GM12878 (cell line): ENCODE data around the gene KIZ. TPM values are rescaled to one million over a fixed set of nuclear protein-coding genes. Genes with fewer than 3 reads are reported as not detected.

Source experiments
- ATAC-seq: fragments of 200-7000 bp; cut with Tn5 transposase; 3 replicates; pipeline ENCODE4 v1.9.1; 2020; ENCODE audit warnings: mild to moderate bottlenecking, moderate library complexity
- BruUV-seq: library from RNA; stranded (reverse); fragments of 400-500 nt; replicated peaks from 2 replicates; lab custom pipeline; 2021; lab: Mats Ljungman, UMichigan
- CTCF ChIA-PET: fragments of 300-600 bp; sonication (Branson Sonifier 250); formaldehyde crosslinking; extraction: SDS; loops from one replicate; lab custom pipeline; 2021; ENCODE audit warnings: inconsistent platforms; lab: Yijun Ruan, JAX
- POLR2A ChIA-PET: fragments of 350-600 bp; formaldehyde crosslinking; extraction: SDS; loops from one replicate; lab custom pipeline; 2021; ENCODE audit warnings: inconsistent platforms; lab: Charles Lee
- RAD21 ChIA-PET: fragments of 300-600 bp; sonication (Branson Sonifier 250); formaldehyde crosslinking; loops from one replicate; lab custom pipeline; 2023; ENCODE audit warnings: antibody characterized with exemption; ENCODE audit not compliant: unreplicated experiment; lab: Charles Lee
- SMC1A ChIA-PET: fragments of 300-600 bp; sonication (Branson Sonifier 250); formaldehyde crosslinking; loops from one replicate; lab custom pipeline; 2023; ENCODE audit not compliant: unreplicated experiment, uncharacterized antibody; lab: Charles Lee
- DNase-seq: peaks from one replicate; pipeline ENCODE4 v3.0.0-alpha.2; 2011; ENCODE audit warnings: low read depth, low spot score
- FAIRE-seq: peaks from 3 replicates; lab custom pipeline; 2011; peaks lifted over from hg19 to GRCh38; lab: Jason Lieb, UNC
- H2AFZ ChIP-seq: 2 replicates; pipeline ENCODE4 v1.6.0; 2011; ENCODE audit warnings: low read depth, low read length, control low read depth; ENCODE audit not compliant: control insufficient read depth
- H3K27ac ChIP-seq: 2 replicates; pipeline ENCODE4 v1.5.1; 2011; ENCODE audit warnings: control low read depth; ENCODE audit not compliant: control insufficient read depth, insufficient read depth
- H3K27me3 ChIP-seq, 2 experiments: replicated peaks in 1 of 2; 2 replicates each; pipeline versions ENCODE4 v1.6.0 to v1.6.1; 2011; ENCODE audit warnings: low read length in 1 of 2; ENCODE audit not compliant: control insufficient read depth in 2 of 2, insufficient read depth in 2 of 2
- H3K36me3 ChIP-seq, 2 experiments: 2 replicates each; pipeline ENCODE4 v1.5.1; 2011; ENCODE audit warnings: low read length in 1 of 2; ENCODE audit not compliant: control insufficient read depth in 2 of 2, insufficient read depth in 2 of 2
- H3K4me1 ChIP-seq: 2 replicates; pipeline ENCODE4 v1.6.1; 2011; ENCODE audit warnings: mild to moderate bottlenecking, low read length, moderate library complexity, mixed read lengths; ENCODE audit not compliant: control insufficient read depth, insufficient read depth
- H3K4me2 ChIP-seq: 2 replicates; pipeline ENCODE4 v1.6.0; 2011; ENCODE audit warnings: control low read depth; ENCODE audit not compliant: control insufficient read depth, insufficient read depth
- H3K4me3 ChIP-seq: fragments of 200-600 bp; sonication (generic); 2 replicates; pipeline ENCODE4 v1.5.1; 2016
- H3K79me2 ChIP-seq: 2 replicates; pipeline ENCODE4 v1.6.0; 2011; ENCODE audit warnings: low read length; ENCODE audit not compliant: control insufficient read depth, insufficient read depth
- H3K9ac ChIP-seq: 2 replicates; pipeline ENCODE4 v1.8.0; 2011; ENCODE audit warnings: low read length, control low read depth, mixed read lengths; ENCODE audit not compliant: control insufficient read depth, insufficient read depth
- H3K9me3 ChIP-seq: replicated peaks from 3 replicates; pipeline ENCODE4 v1.5.1; 2011; ENCODE audit warnings: mild to moderate bottlenecking, low read length; ENCODE audit not compliant: control insufficient read depth, insufficient read depth
- H4K20me1 ChIP-seq: 2 replicates; pipeline ENCODE4 v1.6.0; 2011; ENCODE audit not compliant: control insufficient read depth, insufficient read depth
- HDAC2 ChIP-seq: fragments of 200-600 bp; sonication (generic); IDR thresholded peaks from 2 replicates; pipeline ENCODE4 v1.6.1; 2017
- HDGF ChIP-seq: fragments of 450-650 bp; IDR thresholded peaks from 2 replicates; pipeline ENCODE4 v1.6.1; 2016; ENCODE audit warnings: antibody characterized with exemption
- MXI1 ChIP-seq: fragments of 150-350 bp; IDR thresholded peaks from 2 replicates; pipeline ENCODE4 v1.6.1; 2011; ENCODE audit warnings: low read depth, mild to moderate bottlenecking, inconsistent platforms, low read length, improper control_type of control experiment
- RCOR1 ChIP-seq: conservative IDR thresholded peaks from 2 replicates; pipeline ENCODE4 v1.6.1; 2012; ENCODE audit warnings: low read depth, low read length, improper control_type of control experiment
- SRF ChIP-seq, 2 experiments: IDR thresholded peaks; 2 replicates each; pipeline ENCODE4 v1.6.1; 2011; ENCODE audit warnings: low read depth in 2 of 2, low read length in 2 of 2, mild to moderate bottlenecking in 1 of 2, moderate library complexity in 1 of 2
- WGBS: methylation state at CpG from one replicate; pipeline ENCODE4 v1.1.6; 2016; ENCODE audit warnings: low lambda C conversion rate; ENCODE audit not compliant: insufficient replicate concordance, insufficient coverage; ENCODE audit errors: missing lambda C conversion rate; 5-methylcytosine and 5-hydroxymethylcytosine counted together
- in situ Hi-C: fragments of 300-500 bp; cut with MboI; formaldehyde crosslinking; loops from 9 replicates; pipeline ENCODE4 v1.14.3; 2018; ENCODE audit warnings: mixed read lengths
- intact Hi-C: fragments of 100-400 bp; cut with micrococcal nuclease; formaldehyde crosslinking; loops from one replicate; pipeline ENCODE4 v1.14.2; 2022; ENCODE audit not compliant: unreplicated experiment
- polyA plus RNA-seq, 11 experiments: library from polyadenylated mRNA; depleted of rRNA in 4 of 11; unstranded in 6 of 11; stranded (reverse) in 5 of 11; fragments of >200 nt; fragmentation: Nextera tagmentation in 4 of 11; fragmentation: Illumina TruSeq in 1 of 11; extraction: Ambion mirVana in 4 of 11; extraction: Trizol in 1 of 11; gene quantifications; 1 replicate in 1 of 11; 2 replicates in 10 of 11; pipeline versions ENCODE4 v1.2.1 to v1.2.3, GENCODE V29; 2011 to 2016; ENCODE audit warnings: inconsistent platforms in 2 of 11, missing spikeins in 2 of 11, low read depth in 1 of 11
- total RNA-seq, 4 experiments: library from RNA; depleted of rRNA in 3 of 4; stranded (reverse); fragments of >200 nt in 3 of 4; fragmentation: Illumina TruSeq in 1 of 4; extraction: Trizol in 1 of 4; gene quantifications; 2 replicates each; pipeline versions ENCODE4 v1.2.1 to v1.2.3, GENCODE V29; 2013 to 2021
- TF ChIP-seq, protein P1 (sequence below): fragments of 450-650 bp; IDR thresholded peaks from 2 replicates; pipeline ENCODE4 v1.6.1; 2014; ENCODE audit warnings: mild to moderate bottlenecking
- TF ChIP-seq, protein P2 (sequence below): fragments of 450-650 bp; IDR thresholded peaks from 2 replicates; pipeline ENCODE4 v1.6.1; 2017; ENCODE audit warnings: mild to moderate bottlenecking, low read depth, inconsistent platforms; ENCODE audit not compliant: poor library complexity, severe bottlenecking
- TF ChIP-seq, protein P3 (sequence below): fragments of 450-650 bp; IDR thresholded peaks from 2 replicates; pipeline ENCODE4 v1.6.1; 2016; ENCODE audit warnings: mild to moderate bottlenecking

The KIZ gene
- total and polyA plus RNA-seq, 10 of the 15 experiments (the other 5 are each of a cell fraction or from before 2014, with no cell fraction given) = 2.7 to 11.0 (median 7.3) TPM

DNA sequence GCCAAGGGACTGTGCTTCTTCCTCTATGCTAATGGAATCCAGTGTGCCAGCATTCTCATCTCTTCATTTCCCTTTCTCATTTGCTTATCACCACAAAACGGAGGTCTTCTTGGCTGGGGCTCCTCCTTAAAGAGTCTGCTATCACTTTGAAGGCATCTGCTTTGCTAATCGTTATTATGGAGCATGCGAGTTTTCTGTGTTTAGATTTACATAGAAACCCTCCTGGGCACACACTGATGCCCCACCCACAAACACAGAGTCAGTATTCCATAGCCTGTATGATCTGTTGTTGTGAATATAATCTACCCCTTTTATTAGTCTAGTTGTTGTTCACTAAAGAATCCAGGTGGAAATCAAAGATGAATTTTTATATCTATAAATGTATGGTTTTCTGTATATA is 93.8 kb downstream of the KIZ start (continued):
- TF ChIP-seq MXI1 (no peak), SRF (IDR thresholded peaks at IDR 0.05; ENCODE audit: low read depth in 2 of 2, low read length in 2 of 2) (no peak), HDAC2 (no peak)
- TF ChIP-seq, protein P1, sequence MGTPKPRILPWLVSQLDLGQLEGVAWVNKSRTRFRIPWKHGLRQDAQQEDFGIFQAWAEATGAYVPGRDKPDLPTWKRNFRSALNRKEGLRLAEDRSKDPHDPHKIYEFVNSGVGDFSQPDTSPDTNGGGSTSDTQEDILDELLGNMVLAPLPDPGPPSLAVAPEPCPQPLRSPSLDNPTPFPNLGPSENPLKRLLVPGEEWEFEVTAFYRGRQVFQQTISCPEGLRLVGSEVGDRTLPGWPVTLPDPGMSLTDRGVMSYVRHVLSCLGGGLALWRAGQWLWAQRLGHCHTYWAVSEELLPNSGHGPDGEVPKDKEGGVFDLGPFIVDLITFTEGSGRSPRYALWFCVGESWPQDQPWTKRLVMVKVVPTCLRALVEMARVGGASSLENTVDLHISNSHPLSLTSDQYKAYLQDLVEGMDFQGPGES = no peak

DNA sequence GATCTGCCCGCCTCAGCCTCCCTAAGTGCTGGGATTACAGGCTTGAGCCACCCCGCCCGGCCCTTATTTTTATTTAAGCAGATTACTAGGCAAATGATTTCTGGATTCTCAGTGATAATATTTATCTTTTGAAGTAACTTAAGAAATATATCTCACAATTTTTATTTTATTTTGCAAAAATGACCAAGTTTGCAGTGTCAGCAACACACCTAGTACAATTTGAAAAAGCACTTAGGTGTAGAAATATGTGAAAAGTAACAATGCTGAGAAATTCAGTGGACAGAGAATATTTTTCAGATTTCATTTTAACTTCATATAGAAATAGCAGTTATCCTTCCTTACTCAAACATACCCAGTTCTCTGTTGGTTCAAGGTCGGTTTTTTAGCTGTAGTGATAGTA is 98.3 kb downstream of the KIZ start:
- DNase-seq (no peak), ATAC-seq (no peak), FAIRE-seq (no peak)
- Histone ChIP-seq H3K27me3 (no peaks in the 10 kb centered on the region), H3K4me2 (no peak overlapping the region), H3K79me2 (no peaks in the 10 kb centered on the region), H3K36me3 (no peaks in the 10 kb centered on the region), H3K27ac (no peak overlapping the region), H3K4me3 (no peak overlapping the region), H3K9me3 (no peaks in the 10 kb centered on the region), H4K20me1 (no peaks in the 10 kb centered on the region), H3K4me1 (peaks cover 10% of the 10 kb centered on the region), H2AFZ (no peak overlapping the region), H3K9ac (no peak overlapping the region)
- intact Hi-C loops = no loop called here
- in situ Hi-C loops = no loop called here
- ChIA-PET CTCF (no interaction called here), SMC1A (no interaction called here), POLR2A (interaction anchor here (0.5 kb wide), 1 partner anchor 220 kb away, joined by 3 read pairs; no protein-coding TSS in a partner anchor), RAD21 (interaction anchor here (0.9 kb wide), 1 partner anchor 281 kb away, joined by 3 read pairs; no protein-coding TSS in a partner anchor)
- WGBS = 95% methylated on average over 4 of the region's 4 CpGs
- TF ChIP-seq, protein P2, sequence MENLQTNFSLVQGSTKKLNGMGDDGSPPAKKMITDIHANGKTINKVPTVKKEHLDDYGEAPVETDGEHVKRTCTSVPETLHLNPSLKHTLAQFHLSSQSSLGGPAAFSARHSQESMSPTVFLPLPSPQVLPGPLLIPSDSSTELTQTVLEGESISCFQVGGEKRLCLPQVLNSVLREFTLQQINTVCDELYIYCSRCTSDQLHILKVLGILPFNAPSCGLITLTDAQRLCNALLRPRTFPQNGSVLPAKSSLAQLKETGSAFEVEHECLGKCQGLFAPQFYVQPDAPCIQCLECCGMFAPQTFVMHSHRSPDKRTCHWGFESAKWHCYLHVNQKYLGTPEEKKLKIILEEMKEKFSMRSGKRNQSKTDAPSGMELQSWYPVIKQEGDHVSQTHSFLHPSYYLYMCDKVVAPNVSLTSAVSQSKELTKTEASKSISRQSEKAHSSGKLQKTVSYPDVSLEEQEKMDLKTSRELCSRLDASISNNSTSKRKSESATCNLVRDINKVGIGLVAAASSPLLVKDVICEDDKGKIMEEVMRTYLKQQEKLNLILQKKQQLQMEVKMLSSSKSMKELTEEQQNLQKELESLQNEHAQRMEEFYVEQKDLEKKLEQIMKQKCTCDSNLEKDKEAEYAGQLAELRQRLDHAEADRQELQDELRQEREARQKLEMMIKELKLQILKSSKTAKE = no peak
- TF ChIP-seq, protein P3, sequence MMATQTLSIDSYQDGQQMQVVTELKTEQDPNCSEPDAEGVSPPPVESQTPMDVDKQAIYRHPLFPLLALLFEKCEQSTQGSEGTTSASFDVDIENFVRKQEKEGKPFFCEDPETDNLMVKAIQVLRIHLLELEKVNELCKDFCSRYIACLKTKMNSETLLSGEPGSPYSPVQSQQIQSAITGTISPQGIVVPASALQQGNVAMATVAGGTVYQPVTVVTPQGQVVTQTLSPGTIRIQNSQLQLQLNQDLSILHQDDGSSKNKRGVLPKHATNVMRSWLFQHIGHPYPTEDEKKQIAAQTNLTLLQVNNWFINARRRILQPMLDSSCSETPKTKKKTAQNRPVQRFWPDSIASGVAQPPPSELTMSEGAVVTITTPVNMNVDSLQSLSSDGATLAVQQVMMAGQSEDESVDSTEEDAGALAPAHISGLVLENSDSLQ = no peak
- no peak for TF ChIP-seq RCOR1
- no peak for TF ChIP-seq HDGF
- no TSS peak for BruUV-seq
